Measurements from ENCODE around the gene HPCAL1. TPM values are rescaled to one million over a fixed set of nuclear protein-coding genes. Genes with fewer than 3 reads are reported as not detected.

Gene HPCAL1
- total RNA-seq, 1 experiment from 2014 or later = 312 TPM

DNA sequence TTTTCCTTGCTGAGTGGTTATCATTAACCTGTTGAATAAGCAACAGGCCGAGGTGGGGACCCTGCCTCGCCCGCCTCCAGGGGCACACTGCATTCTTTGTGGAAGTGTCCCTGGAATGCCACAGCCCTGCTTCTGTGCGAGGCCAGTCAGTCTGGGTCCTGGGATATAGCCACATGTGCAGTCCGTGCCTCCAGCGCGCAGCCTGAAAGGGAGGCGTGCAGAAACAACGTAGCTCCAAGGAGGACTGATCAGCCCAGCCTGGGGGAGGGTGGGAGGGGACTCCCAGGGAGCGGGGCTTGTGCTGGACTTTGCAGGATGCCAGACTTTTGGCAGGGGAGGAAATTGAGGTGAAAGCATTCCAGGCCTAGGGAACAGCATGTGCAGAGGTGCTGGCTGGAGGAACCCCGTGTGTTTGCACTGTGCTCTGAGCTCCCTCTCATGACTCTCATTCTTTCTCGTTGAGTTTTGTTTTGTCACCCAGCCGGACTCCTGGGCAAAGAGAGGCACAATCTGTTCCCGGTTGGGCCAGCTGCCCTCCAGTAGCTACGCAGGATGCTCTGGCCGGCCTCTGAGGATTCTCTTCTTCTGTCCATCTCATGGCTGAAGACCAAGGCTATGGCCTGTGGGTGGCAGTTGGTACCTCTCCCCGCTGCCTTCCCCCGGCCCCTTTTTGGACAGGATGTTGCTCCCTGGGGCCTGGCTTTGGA, 39.7 kb downstream of the HPCAL1 start:
- H3K4me1 ChIP-seq (ENCODE audit: insufficient read depth, low read length) = peaks cover 22% of the 10 kb centered on the region
- no peak overlapping the region for H3K4me3 ChIP-seq (ENCODE audit: low read length)
- H3K27me3 ChIP-seq (ENCODE audit: low read length) = no peaks in the 10 kb centered on the region
- BruUV-seq (replicated peaks) = no TSS peak
- ChIA-PET CTCF (no interaction called here), POLR2A (ENCODE audit: unreplicated experiment) (no interaction called here)
- H3K79me2 ChIP-seq (ENCODE audit: low read length) = peaks cover 99% of the 10 kb centered on the region
- intact Hi-C loops (cut with micrococcal nuclease) = no loop called here
- no peak overlapping the region for H3K9ac ChIP-seq (ENCODE audit: low read length)
- H3K4me2 ChIP-seq (ENCODE audit: low read length) = no peak overlapping the region
- ATAC-seq (no peak), DNase-seq (no peak)
- no peaks in the 10 kb centered on the region for H3K9me2 ChIP-seq (replicated peaks; ENCODE audit: low read length)
- H3F3A ChIP-seq (ENCODE audit: low read length, unreplicated experiment) = no peaks in the 10 kb centered on the region
- peaks cover 83% of the 10 kb centered on the region for H4K20me1 ChIP-seq (ENCODE audit: low read length)
- H2AFZ ChIP-seq (ENCODE audit: low read length) = no peak overlapping the region
- peaks cover 22% of the 10 kb centered on the region; the same call in 1 of the 2 replicates for H3K36me3 ChIP-seq (ENCODE audit: low read depth, low read length)
- TF ChIP-seq EZH2phosphoT487 (IDR thresholded peaks at IDR 0.05; ENCODE audit: borderline replicate concordance, low read length) (no peak), EZH2 (IDR thresholded peaks at IDR 0.05; ENCODE audit: low read length, unreplicated experiment) (no peak)
- TF ChIP-seq, protein P1, sequence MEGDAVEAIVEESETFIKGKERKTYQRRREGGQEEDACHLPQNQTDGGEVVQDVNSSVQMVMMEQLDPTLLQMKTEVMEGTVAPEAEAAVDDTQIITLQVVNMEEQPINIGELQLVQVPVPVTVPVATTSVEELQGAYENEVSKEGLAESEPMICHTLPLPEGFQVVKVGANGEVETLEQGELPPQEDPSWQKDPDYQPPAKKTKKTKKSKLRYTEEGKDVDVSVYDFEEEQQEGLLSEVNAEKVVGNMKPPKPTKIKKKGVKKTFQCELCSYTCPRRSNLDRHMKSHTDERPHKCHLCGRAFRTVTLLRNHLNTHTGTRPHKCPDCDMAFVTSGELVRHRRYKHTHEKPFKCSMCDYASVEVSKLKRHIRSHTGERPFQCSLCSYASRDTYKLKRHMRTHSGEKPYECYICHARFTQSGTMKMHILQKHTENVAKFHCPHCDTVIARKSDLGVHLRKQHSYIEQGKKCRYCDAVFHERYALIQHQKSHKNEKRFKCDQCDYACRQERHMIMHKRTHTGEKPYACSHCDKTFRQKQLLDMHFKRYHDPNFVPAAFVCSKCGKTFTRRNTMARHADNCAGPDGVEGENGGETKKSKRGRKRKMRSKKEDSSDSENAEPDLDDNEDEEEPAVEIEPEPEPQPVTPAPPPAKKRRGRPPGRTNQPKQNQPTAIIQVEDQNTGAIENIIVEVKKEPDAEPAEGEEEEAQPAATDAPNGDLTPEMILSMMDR (conservative IDR thresholded peaks at IDR 0.05; ENCODE audit: low read depth, low read length) = no peak
- H3K9me3 ChIP-seq (ENCODE audit: low read length) = no peaks in the 10 kb centered on the region
- H3K27ac ChIP-seq (ENCODE audit: low read length) = no peak overlapping the region

DNA sequence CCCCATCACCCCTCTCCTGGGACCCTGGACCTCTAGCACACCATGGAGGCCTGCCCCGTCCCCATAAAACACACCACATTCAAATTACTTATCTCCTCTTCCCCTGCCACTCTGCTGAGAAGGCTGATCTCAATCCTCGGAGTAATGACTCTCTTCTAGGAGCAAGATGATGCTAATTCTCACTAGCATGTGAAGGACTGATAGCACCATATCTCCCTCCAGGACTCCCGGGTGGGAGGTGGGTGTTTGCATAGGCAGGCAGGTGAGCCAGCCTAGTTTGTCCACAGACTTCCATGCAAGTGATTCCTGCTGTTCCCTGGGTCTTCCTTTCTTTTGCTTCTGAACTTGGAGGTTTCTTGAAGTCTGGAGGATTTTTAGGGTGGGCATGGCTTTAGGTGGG, 40.5 kb downstream of the HPCAL1 start:
- Histone ChIP-seq H3K27me3 (ENCODE audit: low read length) (no peaks in the 10 kb centered on the region), H2AFZ (ENCODE audit: low read length) (no peak overlapping the region), H3K4me1 (ENCODE audit: insufficient read depth, low read length) (peaks cover 22% of the 10 kb centered on the region), H4K20me1 (ENCODE audit: low read length) (peaks cover 80% of the 10 kb centered on the region), H3K4me2 (ENCODE audit: low read length) (no peak overlapping the region), H3K27ac (ENCODE audit: low read length) (no peak overlapping the region), H3K9me2 (replicated peaks; ENCODE audit: low read length) (no peaks in the 10 kb centered on the region), H3K9ac (ENCODE audit: low read length) (no peak overlapping the region), H3F3A (ENCODE audit: low read length, unreplicated experiment) (no peaks in the 10 kb centered on the region), H3K36me3 (ENCODE audit: low read depth, low read length) (peaks cover 15% of the 10 kb centered on the region; the same call in 1 of the 2 replicates), H3K79me2 (ENCODE audit: low read length) (peaks cover 99% of the 10 kb centered on the region), H3K9me3 (ENCODE audit: low read length) (no peaks in the 10 kb centered on the region), H3K4me3 (ENCODE audit: low read length) (no peak overlapping the region)
- POLR2A ChIA-PET (ENCODE audit: unreplicated experiment) = no interaction called here
- intact Hi-C loops (cut with micrococcal nuclease) = no loop called here
- no peak for TF ChIP-seq EZH2phosphoT487 (IDR thresholded peaks at IDR 0.05; ENCODE audit: borderline replicate concordance, low read length)
- no TSS peak for BruUV-seq (replicated peaks)
- CTCF ChIA-PET = no interaction called here
- DNase-seq (no peak), ATAC-seq (no peak)

DNA sequence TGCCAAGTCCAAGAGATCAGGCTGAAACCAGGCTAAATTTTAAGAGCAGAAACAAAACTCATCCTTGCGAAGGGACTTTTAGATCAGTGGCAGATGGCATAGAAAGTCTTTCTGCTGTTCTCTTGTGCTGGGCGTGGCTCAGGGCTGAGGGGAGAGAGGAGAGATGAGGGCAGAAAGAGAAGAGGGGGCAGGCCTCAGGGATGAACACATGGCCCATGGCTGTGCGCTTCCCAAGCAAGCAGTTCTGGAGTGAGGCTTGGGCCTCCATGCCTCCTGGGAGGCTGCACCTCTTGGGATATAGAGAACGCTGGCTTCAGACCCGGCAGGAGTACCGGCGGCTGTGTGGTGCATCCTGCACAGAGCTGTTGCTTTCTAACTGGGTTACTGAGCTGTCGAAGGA, 41.0 kb downstream of the HPCAL1 start:
- TF ChIP-seq EZH2phosphoT487 (IDR thresholded peaks at IDR 0.05; ENCODE audit: borderline replicate concordance, low read length) = no peak
- no peak for TF ChIP-seq EZH2 (IDR thresholded peaks at IDR 0.05; ENCODE audit: low read length, unreplicated experiment)
- TF ChIP-seq, protein P1 (conservative IDR thresholded peaks at IDR 0.05; ENCODE audit: low read depth, low read length) = no peak
- Histone ChIP-seq H3K4me3 (ENCODE audit: low read length) (no peak overlapping the region), H3K79me2 (ENCODE audit: low read length) (peaks cover 99% of the 10 kb centered on the region), H3K9ac (ENCODE audit: low read length) (no peak overlapping the region), H3F3A (ENCODE audit: low read length, unreplicated experiment) (no peaks in the 10 kb centered on the region), H3K9me2 (replicated peaks; ENCODE audit: low read length) (no peaks in the 10 kb centered on the region), H3K36me3 (ENCODE audit: low read depth, low read length) (peaks cover 11% of the 10 kb centered on the region; the same call in 1 of the 2 replicates), H3K4me1 (ENCODE audit: insufficient read depth, low read length) (peaks cover 22% of the 10 kb centered on the region), H3K27ac (ENCODE audit: low read length) (no peak overlapping the region), H3K9me3 (ENCODE audit: low read length) (no peaks in the 10 kb centered on the region), H3K27me3 (ENCODE audit: low read length) (no peaks in the 10 kb centered on the region), H4K20me1 (ENCODE audit: low read length) (peaks cover 78% of the 10 kb centered on the region), H3K4me2 (ENCODE audit: low read length) (no peak overlapping the region), H2AFZ (ENCODE audit: low read length) (no peak overlapping the region)
- POLR2A ChIA-PET (ENCODE audit: unreplicated experiment) = no interaction called here
- CTCF ChIA-PET = interaction anchor here (0.5 kb wide), 1 partner anchor 29 kb away, joined by 4 read pairs; no protein-coding TSS in a partner anchor
- BruUV-seq (replicated peaks) = no TSS peak
- intact Hi-C loops (cut with micrococcal nuclease) = no loop called here
- DNase-seq (no peak), ATAC-seq (no peak)
